Endothelial cell of umbilical vein (primary cell): ENCODE data around the gene TAS2R39. TPM values are rescaled to one million over a fixed set of nuclear protein-coding genes. Genes with fewer than 3 reads are reported as not detected.

Experiments used
- Bru-seq: library from RNA; stranded (reverse); fragments of 400-500 nt; gene quantifications from one replicate; lab custom pipeline; 2021; lab: Mats Ljungman, UMichigan
- BruChase-seq, 2 experiments: library from RNA; stranded (reverse); fragments of 400-500 nt; gene quantifications; one replicate each; lab custom pipeline; 2021; lab: Mats Ljungman, UMichigan
- BruUV-seq: library from RNA; stranded (reverse); fragments of 400-500 nt; replicated peaks from 2 replicates; lab custom pipeline; 2021; lab: Mats Ljungman, UMichigan
- CTCF ChIA-PET: fragments of 300-600, 350-600 bp; sonication (Branson Sonifier 250); formaldehyde crosslinking; loops from one replicate; lab custom pipeline; 2021; ENCODE audit warnings: antibody characterized with exemption, inconsistent platforms; lab: Charles Lee
- POLR2A ChIA-PET: fragments of 300-600, 350-600 bp; sonication (Branson Sonifier 250); formaldehyde crosslinking; loops from one replicate; lab custom pipeline; 2021; ENCODE audit warnings: antibody characterized with exemption, inconsistent platforms; lab: Charles Lee
- DNase-seq: peaks from one replicate; pipeline ENCODE4 v3.0.0-alpha.2; 2011; ENCODE audit warnings: low read depth, low spot score
- FAIRE-seq: peaks from 2 replicates; lab custom pipeline; 2011; peaks lifted over from hg19 to GRCh38; lab: Jason Lieb, UNC
- H2AFZ ChIP-seq: 2 replicates; pipeline ENCODE4 v1.6.0; 2012; ENCODE audit warnings: low read depth, low read length, control low read depth, inconsistent platforms
- H3K27ac ChIP-seq: 2 replicates; pipeline ENCODE4 v1.5.1; 2011; ENCODE audit warnings: low read depth, mild to moderate bottlenecking, control low read depth, low read length, moderate library complexity; ENCODE audit not compliant: insufficient read depth
- H3K27me3 ChIP-seq, 2 experiments: 2 replicates each; pipeline versions ENCODE4 v1.6.0 to v1.6.1; 2011; ENCODE audit warnings: low read length in 2 of 2, mixed read lengths in 1 of 2; ENCODE audit not compliant: control insufficient read depth in 2 of 2, insufficient read depth in 2 of 2
- H3K36me3 ChIP-seq, 2 experiments: 2 replicates in 1 of 2; 3 replicates in 1 of 2; pipeline ENCODE4 v1.5.1; 2011; ENCODE audit warnings: low read length in 2 of 2, mild to moderate bottlenecking in 1 of 2, moderate library complexity in 1 of 2; ENCODE audit not compliant: control insufficient read depth in 2 of 2, insufficient read depth in 2 of 2; ENCODE audit errors: extremely low read depth in 1 of 2
- H3K4me1 ChIP-seq: 3 replicates; pipeline ENCODE4 v1.5.1; 2011; ENCODE audit warnings: mild to moderate bottlenecking, low read length; ENCODE audit not compliant: control insufficient read depth, insufficient read depth; ENCODE audit errors: extremely low read depth
- H3K4me2 ChIP-seq: 2 replicates; pipeline ENCODE4 v1.6.1; 2011; ENCODE audit warnings: low read length, control low read depth, mixed read lengths; ENCODE audit not compliant: insufficient read depth
- H3K4me3 ChIP-seq, 3 experiments: fragments of 200-600 bp in 1 of 3; sonication (generic), shearing (Covaris generic) in 1 of 3; replicated peaks in 1 of 3; 2 replicates each; pipeline ENCODE4 v1.5.1; 2011 to 2016; ENCODE audit warnings: control low read depth in 3 of 3, low read length in 3 of 3, mild to moderate bottlenecking in 2 of 3, inconsistent platforms in 1 of 3, low read depth in 1 of 3, moderate library complexity in 1 of 3; ENCODE audit not compliant: insufficient read depth in 1 of 3
- H3K79me2 ChIP-seq: 2 replicates; pipeline ENCODE4 v1.6.0; 2012; ENCODE audit warnings: low read length, inconsistent platforms; ENCODE audit not compliant: control insufficient read depth, insufficient read depth
- H3K9ac ChIP-seq: replicated peaks from 2 replicates; pipeline ENCODE3; 2011; ENCODE audit warnings: low read length, control low read depth; ENCODE audit not compliant: insufficient read depth; ENCODE audit errors: extremely low read depth
- H3K9me1 ChIP-seq: replicated peaks from 3 replicates; pipeline ENCODE4 v1.6.0; 2011; ENCODE audit warnings: mild to moderate bottlenecking, low read length; ENCODE audit not compliant: control insufficient read depth, insufficient read depth; ENCODE audit errors: extremely low read depth
- H3K9me3 ChIP-seq: replicated peaks from 2 replicates; pipeline ENCODE4 v1.5.1; 2012; ENCODE audit warnings: low read length, inconsistent platforms; ENCODE audit not compliant: control insufficient read depth, insufficient read depth
- H4K20me1 ChIP-seq: replicated peaks from 2 replicates; pipeline ENCODE3; 2011; ENCODE audit warnings: mild to moderate bottlenecking, low read length; ENCODE audit not compliant: control insufficient read depth, insufficient read depth; ENCODE audit errors: extremely low read depth
- EZH2 ChIP-seq: IDR thresholded peaks from 2 replicates; pipeline ENCODE4 v1.6.1; 2012; ENCODE audit warnings: borderline replicate concordance, low read depth, mild to moderate bottlenecking, moderate library complexity, low read length, inconsistent platforms; ENCODE audit not compliant: severe bottlenecking
- GATA2 ChIP-seq: IDR thresholded peaks from 2 replicates; pipeline ENCODE4 v1.7.0; 2011; ENCODE audit warnings: low read depth, mild to moderate bottlenecking, moderate library complexity, mixed read lengths, low read length; ENCODE audit not compliant: insufficient read length, insufficient read depth
- MYC ChIP-seq: IDR thresholded peaks from one replicate; pipeline ENCODE4 v1.6.1; 2011; ENCODE audit warnings: mild to moderate bottlenecking, low read depth, low read length
- dilution Hi-C: fragments of 300-500 bp; cut with MboI; formaldehyde crosslinking; loops from one replicate; pipeline ENCODE4 v1.15.0; 2019; ENCODE audit warnings: low sequenced_read_pairs; ENCODE audit not compliant: extremely low pct_ligation_motif_present
- intact Hi-C: fragments of 100-400 bp; cut with micrococcal nuclease; formaldehyde crosslinking; loops from one replicate; pipeline ENCODE4 v1.10.0; 2022
- long read RNA-seq: library from polyadenylated mRNA; stranded (forward); transcript quantifications from one replicate; pipeline ENCODE4 v2.0.0, GENCODE V29; 2021
- polyA minus RNA-seq, 3 experiments: library from RNA; depleted of rRNA, polyadenylated mRNA; stranded (reverse); fragments of >200 nt; gene quantifications; 1 replicate in 1 of 3; 2 replicates in 2 of 3; pipeline ENCODE4 v1.2.3, GENCODE V29; 2011
- polyA plus RNA-seq, 4 experiments: library from polyadenylated mRNA; depleted of rRNA in 3 of 4; stranded (reverse) in 3 of 4; unstranded in 1 of 4; fragments of >200 nt; gene quantifications; 2 replicates each; pipeline versions ENCODE4 v1.2.1 to v1.2.3, GENCODE V29; 2011 to 2012; ENCODE audit warnings: missing spikeins in 1 of 4
- total RNA-seq: library from RNA; stranded (reverse); gene quantifications from 2 replicates; pipeline ENCODE4 v1.2.3, GENCODE V29; 2021
- TF ChIP-seq, protein P1 (sequence below): IDR thresholded peaks from 2 replicates; pipeline ENCODE4 v1.6.1; 2011; ENCODE audit not compliant: insufficient read depth, insufficient read length
- TF ChIP-seq, protein P2 (sequence below), 2 donors: IDR thresholded peaks; 1 replicate in 1 of 2; 2 replicates in 1 of 2; pipeline ENCODE4 v1.5.1; 2011; ENCODE audit warnings: low read length in 2 of 2, mild to moderate bottlenecking in 2 of 2, moderate library complexity in 2 of 2, control low read depth in 1 of 2, inconsistent platforms in 1 of 2, low read depth in 1 of 2; ENCODE audit not compliant: insufficient read depth in 1 of 2; ENCODE audit errors: extremely low read depth in 1 of 2

The TAS2R39 gene
- total RNA-seq, result not detected in 2 replicates
- not detected in 2 replicates for polyA plus RNA-seq
- polyA plus RNA-seq (2011; cell fraction: cytosol; rRNA removed), result not detected in 2 replicates
- not detected in 2 replicates for polyA plus RNA-seq (2011; cell fraction: nucleus; rRNA removed)
- polyA plus RNA-seq (2012), result not detected in 2 replicates
- polyA minus RNA-seq, result not detected in 2 replicates
- not detected for polyA minus RNA-seq (2011; cell fraction: cytosol; rRNA and poly(A)+ RNA removed)
- polyA minus RNA-seq (2011; cell fraction: nucleus; rRNA and poly(A)+ RNA removed), result not detected in 2 replicates
- Bru-seq, nascent RNA, result not detected
- not detected for BruChase-seq, experiment 1, labeled RNA remaining after a 6-hour chase
- not detected for BruChase-seq, experiment 2, labeled RNA remaining after a 2-hour chase
- long read RNA-seq, result 0 reads

DNA sequence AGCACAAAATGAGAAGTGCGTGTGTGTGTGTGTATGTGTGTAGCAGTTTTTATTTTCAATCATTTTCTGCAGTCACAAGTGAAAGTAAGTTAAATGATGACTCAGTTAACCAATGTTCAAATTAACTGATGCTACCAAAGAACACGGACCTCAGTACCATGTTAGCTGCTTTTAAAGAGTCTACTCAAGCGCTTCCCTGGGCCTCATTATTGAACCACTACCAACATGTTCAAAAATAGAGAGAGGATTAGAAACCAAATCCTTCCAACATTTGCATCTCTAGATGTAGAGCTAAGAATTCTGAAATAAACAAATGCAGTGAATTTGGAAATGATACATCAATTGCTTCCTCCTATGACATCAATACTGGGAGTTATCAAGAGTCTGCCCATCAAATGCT lies at the start of gene TAS2R39:
Gene TAS2R39 (plus strand): TSS at position 396 of the 400 bp plus-strand sequence. CDS start 0 bp downstream, at position 396.
- Histone ChIP-seq H3K4me3 (no peak within 1 kb of the TSS), H3K4me1 (no peaks in the 10 kb centered on the region), H3K27me3 (peaks cover 0 to 2% of the 10 kb centered on the region in 2 experiments), H3K27ac (no peak within 1 kb of the TSS), H4K20me1 (no peaks in the 10 kb centered on the region), H3K4me2 (no peak within 1 kb of the TSS), H3K9ac (no peak within 1 kb of the TSS), H3K9me1 (no peaks in the 10 kb centered on the region), H3K36me3 (no peaks in the 10 kb centered on the region), H3K9me3 (no peaks in the 10 kb centered on the region), H2AFZ (no peak within 1 kb of the TSS), H3K79me2 (no peaks in the 10 kb centered on the region)
- no TSS peak for BruUV-seq
- intact Hi-C loops, result no loop called here
- POLR2A ChIA-PET, result no interaction called here
- CTCF ChIA-PET, result interaction anchor here (0.9 to 1.5 kb wide), 2 partner anchors 8 to 32 kb away, joined by 3 read pairs; no protein-coding TSS in a partner anchor
- DNase-seq, result no peak
- FAIRE-seq, result no peak
- no peak for TF ChIP-seq GATA2
- TF ChIP-seq MYC, result no peak
- TF ChIP-seq, protein P1, sequence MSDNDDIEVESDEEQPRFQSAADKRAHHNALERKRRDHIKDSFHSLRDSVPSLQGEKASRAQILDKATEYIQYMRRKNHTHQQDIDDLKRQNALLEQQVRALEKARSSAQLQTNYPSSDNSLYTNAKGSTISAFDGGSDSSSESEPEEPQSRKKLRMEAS, result no peak
- TF ChIP-seq, protein P2, sequence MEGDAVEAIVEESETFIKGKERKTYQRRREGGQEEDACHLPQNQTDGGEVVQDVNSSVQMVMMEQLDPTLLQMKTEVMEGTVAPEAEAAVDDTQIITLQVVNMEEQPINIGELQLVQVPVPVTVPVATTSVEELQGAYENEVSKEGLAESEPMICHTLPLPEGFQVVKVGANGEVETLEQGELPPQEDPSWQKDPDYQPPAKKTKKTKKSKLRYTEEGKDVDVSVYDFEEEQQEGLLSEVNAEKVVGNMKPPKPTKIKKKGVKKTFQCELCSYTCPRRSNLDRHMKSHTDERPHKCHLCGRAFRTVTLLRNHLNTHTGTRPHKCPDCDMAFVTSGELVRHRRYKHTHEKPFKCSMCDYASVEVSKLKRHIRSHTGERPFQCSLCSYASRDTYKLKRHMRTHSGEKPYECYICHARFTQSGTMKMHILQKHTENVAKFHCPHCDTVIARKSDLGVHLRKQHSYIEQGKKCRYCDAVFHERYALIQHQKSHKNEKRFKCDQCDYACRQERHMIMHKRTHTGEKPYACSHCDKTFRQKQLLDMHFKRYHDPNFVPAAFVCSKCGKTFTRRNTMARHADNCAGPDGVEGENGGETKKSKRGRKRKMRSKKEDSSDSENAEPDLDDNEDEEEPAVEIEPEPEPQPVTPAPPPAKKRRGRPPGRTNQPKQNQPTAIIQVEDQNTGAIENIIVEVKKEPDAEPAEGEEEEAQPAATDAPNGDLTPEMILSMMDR (IDR thresholded peaks at IDR 0.05; ENCODE audit: extremely low read depth in 1 of 2, insufficient read depth in 1 of 2, low read depth in 1 of 2, low read length in 2 of 2), result no peak
- no peak for TF ChIP-seq EZH2
- dilution Hi-C loops, result no loop called here
